ENCODE measurements around the gene MSMO1.
"Not testable (repeated sequence)": the region's sequence is repeated elsewhere in the genome, so short reads cannot be mapped to it uniquely, and the experiment has no call there.

The MSMO1 gene

DNA sequence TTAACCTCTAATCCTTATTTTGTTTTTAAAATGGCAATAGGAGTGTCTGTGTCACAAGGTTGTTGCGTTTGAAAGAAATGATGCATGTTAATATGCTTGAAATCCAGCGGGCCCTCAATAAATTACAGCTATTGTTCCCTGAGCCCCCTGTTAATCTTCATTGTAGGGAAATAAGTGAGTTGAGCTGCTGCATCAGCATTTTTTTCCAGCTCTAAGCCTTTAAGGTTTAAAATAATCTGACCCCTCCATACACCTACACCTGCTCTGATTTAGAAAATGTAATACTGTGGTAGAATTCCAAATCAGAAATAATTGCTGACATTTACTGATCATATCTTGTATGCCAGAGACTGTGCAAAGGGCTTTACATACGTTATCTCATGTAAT is 2.6 kb upstream of the MSMO1 start:
- no peak for DNase-seq (ENCODE audit: low spot score)

DNA sequence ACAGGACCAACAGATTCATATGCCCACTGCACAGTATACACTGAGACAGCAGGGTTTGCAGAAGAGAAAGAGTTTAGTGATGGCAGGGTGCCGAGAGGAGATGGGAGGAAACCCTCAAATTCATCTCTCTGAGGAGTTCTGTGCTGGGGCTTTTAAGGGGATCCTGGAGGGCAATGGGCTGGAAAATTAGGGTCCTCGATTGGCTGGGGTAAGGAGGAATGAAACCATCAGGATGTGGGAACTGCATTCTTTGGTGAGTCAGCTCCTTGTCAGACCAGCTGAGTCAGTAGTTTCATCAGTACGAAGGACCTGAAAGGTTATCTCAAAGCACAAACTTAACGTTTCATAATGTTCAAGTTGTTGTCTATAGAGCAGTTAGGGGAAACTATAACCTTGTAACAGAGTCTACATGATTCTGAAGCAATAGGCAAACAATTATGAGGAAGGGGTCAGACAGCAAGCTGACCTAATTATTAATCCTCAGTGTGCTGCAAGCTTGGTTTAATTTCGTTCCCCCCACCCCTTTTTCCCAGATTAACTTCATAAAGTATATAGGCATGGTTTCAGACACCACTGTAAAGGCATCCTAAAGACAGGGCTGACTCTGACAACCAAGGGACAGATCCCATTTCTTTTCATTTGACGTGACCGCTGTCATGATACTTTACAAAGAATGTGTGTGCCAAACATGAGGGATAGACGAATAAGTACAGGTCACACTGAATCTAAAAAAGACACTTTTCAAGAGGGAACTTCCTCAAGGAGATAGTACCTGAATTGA is 1.5 kb upstream of the MSMO1 start:
- peak; percentile 38 for DNase-seq (ENCODE audit: low spot score)

DNA sequence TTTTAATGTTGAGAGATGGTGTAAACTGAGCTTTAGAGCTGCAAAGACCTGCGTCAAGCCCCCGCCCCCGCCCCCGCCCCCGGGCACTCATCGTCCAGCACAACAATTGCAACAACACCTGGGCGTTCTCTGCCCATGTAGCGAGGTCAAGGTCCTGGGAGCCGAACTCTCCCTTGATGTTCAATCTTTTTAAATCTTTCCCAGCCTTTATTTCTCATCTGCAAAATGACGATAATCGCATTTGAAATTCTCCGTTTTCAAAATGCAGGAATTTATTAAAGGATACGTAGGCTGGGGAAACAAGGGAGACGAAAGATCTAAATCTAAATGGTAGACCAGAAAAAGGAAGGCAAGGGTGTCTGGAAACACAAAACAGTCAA is 648 bp upstream of the MSMO1 start:
- no peak for DNase-seq (ENCODE audit: low spot score)

DNA sequence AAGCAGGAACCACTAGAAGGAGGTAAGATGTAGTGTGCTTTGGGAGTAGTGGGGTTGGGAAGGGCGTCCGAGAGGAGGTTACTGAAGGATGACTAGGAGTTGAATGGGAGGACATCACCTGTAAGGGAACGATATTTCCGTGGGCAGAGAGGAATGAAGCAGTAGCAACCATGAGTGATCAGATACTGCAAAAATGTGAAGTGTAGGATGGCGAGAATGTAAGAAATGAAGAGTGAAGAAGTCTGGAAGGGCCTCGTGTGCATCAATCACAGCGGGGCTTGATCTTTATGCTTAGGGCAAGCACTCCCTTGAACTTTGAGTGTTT is 594 bp downstream of the MSMO1 start:
- no peak for DNase-seq (ENCODE audit: low spot score)

DNA sequence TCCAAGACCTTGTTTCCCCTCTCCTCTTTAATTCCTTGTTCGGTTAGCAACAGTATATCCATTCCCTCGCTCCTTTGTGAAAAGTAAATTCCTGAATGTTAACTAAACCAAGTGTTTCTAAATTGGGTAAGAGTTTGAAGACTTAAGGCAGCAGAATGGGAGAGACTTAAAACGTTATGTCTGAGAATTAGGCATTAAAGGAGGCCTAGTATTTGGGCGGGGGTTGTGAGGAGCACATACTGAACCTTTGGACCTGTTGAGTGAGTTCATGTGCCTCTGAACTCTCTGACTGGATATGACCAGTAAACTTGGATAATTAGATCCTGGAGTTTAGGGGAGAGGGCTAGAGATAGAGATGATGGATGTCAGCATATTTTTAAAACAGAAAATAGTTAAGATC is 1.2 kb downstream of the MSMO1 start:
- DNase-seq (ENCODE audit: low spot score) = peak; percentile 65

DNA sequence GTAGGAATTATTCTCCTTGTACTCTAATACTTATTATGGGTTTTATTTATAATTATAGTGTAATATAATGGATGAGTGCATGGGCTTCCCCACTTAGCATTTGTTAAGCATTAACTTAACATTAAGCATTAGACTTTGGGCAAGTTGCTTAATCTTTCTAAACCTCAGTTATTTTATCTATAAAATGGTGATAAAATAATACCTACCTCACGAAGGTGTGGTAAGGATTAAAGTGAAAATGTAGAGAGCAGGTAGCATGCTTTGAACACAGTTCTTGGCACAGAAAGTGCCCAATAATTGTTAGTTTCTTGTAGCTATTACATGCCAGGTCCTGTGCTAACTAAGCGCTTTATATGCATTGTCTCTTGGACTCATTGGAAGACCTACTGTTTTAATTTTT is 2.6 kb downstream of the MSMO1 start:
- DNase-seq (ENCODE audit: low spot score) = peak; percentile 37

DNA sequence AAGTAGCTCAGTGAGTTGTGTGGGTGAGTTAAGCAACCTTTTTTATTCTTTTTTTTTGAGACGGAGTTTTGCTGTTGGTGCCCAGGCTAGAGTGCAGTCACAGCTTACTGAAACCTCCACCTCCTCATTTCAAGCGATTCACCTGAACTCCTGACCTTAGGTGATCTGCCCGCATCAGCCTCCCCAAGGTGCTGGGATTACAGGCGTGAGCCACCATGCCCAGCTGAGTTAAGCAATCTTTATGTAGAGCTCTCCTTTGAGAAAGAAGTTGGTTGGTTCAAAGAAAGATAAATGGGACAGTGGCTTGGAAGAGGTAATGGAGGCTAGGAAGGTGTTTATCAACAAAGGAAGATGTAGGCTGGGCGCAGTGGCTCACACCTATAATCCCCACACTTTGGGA is 3.2 kb downstream of the MSMO1 start:
- DNase-seq (ENCODE audit: low spot score) = no peak

DNA sequence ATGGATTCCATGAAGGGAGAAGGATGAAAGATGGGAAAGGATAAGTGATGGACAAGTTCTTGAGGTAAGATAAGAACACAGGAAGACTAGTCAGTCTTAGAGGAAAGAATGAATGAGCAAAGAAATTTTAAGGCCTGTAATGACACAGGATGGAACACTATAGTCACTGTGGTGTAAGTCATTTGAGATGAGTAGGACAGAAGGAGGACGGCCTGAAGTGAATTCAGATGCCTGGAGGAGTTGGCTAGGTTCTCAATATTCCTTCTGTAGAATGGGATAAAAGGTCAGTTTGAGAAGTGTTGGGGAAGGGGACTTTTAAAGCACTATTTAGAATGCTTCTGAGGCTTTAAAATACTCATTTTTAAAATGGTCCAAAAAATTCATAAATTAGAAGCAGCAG is 3.9 kb downstream of the MSMO1 start:
- peak; percentile 27 for DNase-seq (ENCODE audit: low spot score)

DNA sequence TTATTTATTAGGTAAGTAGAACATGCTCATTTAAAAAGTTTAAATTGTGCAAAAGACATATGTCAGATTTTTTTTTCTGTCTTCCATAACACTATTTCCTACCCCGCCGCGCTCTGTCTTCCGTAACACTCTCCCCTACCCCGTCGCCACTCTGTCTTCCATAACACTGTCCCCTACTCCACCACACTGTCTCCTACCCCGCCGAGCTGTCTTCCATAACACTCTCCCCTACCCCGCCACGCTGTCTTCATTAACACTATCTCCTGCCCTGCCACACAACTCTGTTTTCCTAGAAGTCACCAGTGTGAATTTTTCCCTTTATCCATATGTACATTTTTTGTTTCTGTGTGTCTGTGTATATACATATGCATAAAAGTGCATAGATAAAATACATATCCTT is 4.4 kb downstream of the MSMO1 start:
- DNase-seq (ENCODE audit: low spot score) = no peak

DNA sequence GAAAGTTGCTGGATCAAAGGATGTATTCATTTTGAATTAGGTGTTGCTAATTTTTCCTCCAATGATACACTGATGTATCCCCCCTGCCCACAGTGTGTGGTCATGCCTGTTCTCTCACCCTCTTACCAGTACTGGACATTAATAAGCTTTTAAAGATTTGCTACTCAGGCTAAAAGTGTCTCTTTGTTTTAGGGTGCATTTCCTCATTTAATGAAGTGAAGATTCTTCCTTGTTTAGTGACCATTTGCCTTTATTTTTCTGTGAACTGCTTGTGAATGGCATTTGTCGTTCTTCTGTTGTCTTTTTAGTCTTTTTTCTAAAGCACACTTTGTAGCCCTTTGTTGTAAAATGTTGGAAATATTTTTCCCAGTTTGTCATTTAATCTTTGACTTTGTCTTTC is 5.0 kb downstream of the MSMO1 start:
- peak; percentile 43 for DNase-seq (ENCODE audit: low spot score)

DNA sequence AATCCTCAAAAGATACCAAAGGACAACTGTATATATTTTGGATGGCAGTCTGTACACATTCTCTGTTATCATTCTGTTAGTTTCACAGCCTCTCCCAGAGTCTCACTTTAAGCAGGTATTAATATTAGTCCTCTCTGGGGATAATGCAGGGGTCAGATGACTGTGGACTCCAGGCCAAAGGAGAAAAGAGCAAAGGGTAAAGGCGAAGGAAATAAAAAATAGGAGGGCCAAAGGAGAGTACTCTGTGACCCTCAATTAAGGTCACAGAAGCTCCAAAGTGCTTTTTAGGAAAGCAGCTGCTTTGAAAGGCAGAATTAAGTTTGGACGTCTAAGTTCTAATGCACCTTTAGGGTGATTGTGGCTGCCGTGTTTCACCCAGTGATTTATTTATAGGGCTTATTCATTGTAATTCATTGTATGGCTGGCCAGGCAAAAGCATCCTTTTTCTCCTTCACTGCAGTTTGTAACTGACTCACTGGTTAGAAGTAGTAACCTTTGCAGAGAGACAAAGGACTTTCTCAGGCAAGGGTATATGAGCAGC is 7.8 kb downstream of the MSMO1 start:
- DNase-seq (ENCODE audit: low spot score) = no peak

DNA sequence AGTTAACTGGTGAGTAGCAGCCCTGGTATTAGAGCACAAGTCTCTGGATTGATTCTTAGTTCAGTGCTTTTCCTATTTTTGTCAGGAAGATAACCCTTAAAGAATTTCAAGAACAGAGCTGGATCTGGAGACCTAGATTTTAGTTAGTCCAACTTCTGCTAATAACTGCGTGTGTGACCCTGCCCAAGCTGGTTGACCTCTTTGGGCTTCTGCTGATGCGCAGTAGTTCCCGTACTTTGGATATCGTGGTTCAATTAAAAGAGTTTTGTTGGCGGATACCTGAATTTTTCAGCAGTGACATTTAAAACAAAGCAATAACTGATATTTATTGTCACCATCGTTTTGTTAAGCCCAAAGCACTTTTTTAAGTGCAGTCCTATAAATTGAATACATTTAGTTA is 9.3 kb downstream of the MSMO1 start:
- no peak for DNase-seq (ENCODE audit: low spot score)

DNA sequence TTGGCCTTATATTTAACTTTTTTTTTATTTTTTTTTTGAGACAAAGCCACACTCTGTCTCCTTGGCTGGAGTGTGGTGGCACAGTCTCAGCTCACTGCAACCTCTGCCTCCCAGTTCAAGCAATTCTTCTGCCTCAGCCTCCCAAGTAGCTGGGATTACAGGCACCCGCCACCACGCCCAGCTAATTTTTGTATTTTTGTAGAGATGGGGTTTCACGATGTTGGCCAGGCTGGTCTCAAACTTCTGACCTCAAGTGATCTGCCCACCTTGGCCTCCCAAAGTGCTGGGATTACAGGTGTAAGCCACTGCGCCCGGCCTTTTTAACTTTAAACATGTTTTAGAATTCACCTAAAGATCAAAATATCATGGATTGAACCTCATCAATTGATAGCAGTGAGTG is 14.9 kb downstream of the MSMO1 start:
- DNase-seq (ENCODE audit: low spot score) = not testable (repeated sequence)

DNA sequence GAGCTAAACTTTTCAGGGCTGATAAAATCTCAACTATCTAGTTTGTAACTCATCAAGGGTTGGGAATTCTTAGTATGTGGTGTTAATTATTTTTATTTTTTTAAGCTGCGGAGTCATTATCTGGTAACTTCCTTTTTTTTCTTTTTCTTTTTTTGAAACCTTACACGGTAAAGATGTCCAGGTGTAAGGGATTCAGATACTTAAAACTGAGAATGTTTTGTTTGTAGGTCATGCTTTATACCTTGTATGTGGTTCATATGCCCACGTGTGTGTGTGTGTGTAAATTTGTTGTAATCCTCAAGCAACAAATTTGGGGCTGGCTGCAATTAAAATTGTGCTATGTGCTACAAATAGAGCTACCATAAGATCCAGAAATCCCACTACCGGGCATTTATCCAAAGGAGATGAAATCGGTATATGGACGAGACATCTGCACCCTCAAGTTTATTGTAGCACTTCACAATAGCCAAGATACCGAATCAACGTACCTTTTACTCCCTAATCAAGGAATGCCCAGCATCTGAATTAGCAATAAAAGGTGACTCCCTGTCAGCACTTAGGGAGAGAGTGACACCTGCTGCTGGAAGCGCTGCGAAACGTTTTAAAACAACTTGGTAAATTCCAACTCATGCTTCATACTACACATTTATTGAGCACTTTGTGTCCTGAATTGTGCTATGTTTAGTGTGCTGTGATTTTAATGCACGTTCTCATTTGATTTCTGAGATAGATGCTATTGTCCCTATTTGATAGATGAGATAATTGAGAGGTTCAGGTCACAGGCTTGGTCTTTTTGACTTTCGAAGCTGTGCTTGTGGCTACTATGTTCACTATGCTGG is 16.1 kb downstream of the MSMO1 start:
- DNase-seq (ENCODE audit: low spot score) = peak; percentile 40

DNA sequence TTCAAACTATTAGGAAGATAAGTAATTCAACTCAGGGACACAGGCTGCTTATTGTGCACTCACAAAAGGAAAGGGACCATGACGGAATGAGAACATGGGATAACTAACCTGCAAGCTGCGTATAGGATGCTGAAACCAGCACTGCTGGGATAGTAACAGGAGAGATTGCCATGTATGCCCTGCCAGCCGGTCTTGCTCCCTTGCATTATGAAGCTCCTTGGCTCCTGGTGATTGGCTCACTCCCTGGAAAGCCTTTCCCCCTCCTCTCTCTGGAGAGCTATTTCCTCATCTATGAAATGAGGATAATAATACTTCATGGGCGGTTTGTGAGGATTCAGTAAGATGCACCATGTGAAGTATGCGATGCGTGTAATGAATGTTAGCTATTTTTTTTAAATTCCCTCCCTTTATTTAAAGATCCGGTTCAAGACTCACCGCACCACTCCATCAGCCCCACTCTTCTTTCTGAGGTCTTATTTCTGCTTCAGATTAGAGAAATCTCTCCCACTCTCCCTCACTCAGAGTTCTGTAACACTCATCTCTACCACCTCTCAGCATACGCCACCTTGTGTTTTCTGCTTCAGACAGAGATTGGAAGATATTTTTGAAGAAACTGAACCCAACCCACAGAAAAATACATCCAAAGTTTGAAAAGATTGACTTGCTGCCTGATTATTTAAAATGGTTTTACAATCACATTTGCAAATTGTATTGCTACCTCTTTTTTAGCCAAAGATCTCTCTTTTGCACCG is 18.4 kb downstream of the MSMO1 start:
- no peak for DNase-seq (ENCODE audit: low spot score)

DNA sequence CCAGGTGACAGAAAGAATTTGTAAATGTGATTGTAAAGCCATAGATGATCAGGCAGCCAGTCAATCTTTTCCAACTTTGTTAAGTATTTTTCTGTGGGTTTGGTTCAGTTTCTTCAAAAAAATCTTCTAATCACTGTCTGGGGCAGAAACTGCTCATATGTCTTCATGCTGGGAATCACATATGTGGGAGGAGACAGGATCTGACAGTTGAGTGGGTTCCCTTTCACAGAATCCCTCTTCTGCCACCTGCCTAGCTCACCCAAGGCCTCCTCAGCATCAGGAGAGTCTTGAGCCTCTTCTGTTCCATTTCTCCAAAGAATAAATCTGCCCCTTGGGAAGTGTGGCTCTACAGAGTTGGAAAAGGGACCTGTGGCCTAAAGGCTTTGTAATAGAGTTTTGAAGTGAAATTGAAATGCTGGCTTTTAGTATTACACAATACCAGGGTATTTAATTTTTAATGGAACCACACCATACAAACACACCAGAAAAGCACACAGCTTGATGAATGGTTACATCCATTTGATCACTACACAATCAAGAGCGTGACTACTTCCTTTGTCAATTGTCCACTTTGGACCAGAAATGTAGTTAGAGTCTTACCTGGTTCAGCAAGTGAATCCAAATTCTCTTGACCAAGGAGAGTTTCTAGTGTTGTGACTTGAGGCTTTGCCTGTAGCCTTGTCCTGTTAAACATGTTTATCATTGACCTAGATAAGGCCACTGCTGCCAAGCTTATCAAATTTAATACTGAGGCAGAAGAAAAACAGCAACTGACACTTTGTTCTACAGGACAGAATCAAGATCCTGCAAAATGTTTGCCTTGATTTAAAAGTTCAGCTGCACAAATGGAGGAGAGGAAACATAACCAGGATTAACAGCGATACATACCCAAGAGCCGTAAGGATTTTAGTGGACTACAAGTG is 20.4 kb downstream of the MSMO1 start:
- DNase-seq (ENCODE audit: low spot score) = no peak

DNA sequence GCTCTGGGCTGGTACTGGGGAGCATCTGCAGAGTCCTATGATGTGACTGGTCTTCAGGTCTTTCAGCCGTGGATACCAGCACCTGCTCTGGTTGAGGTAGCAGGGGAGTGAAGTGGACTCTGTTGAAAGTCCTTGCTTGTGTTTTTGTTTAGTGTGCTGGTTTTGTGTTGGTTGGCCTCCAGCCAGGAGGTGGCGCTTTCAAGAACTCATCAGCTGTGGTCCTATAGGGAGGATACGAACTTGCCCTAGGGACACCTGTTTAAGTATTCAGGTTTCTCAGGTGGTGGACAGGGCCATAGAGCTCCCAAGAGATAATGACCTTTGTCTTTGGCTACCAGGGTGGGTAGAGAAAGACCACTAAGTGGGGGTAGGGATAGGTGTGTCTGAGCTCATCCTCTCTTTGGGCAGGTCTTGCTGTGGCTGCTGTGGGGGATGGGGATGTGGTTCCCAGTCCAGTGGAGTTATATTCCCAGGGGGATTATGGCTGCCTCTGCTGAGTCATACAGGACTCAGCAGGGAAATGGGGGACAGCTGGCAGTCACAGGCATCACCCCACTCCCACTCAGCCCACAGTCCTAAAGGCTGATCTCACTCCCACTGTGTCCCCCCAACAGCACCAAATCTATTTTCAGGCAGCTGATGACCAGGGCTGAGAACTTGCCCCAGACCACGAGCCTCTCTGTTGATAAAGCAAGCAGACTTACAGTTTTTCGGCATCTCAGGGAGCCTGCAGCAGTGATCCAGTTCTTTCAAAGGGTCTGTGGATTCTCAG is 24.1 kb downstream of the MSMO1 start:
- no peak for DNase-seq (ENCODE audit: low spot score)

DNA sequence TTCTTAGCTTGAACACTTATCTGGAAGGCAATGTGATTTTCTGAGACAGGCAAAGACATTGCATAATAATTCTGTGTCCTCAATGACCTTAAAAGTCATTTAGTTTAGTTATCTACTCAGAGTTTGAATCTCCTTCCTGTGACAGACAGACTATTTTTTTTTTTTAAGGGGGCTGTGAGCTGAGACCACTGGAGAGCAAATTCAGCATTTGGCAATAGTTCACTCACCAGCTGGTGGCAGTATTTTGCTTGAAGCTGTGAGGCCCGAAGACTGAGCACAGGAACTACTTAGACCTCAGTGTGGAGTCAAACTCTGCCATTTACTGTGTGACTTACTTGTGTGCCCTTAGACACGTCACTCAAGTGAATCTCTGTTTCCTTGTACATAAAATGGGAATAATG is 28.4 kb downstream of the MSMO1 start:
- DNase-seq (ENCODE audit: low spot score) = peak; percentile 81

DNA sequence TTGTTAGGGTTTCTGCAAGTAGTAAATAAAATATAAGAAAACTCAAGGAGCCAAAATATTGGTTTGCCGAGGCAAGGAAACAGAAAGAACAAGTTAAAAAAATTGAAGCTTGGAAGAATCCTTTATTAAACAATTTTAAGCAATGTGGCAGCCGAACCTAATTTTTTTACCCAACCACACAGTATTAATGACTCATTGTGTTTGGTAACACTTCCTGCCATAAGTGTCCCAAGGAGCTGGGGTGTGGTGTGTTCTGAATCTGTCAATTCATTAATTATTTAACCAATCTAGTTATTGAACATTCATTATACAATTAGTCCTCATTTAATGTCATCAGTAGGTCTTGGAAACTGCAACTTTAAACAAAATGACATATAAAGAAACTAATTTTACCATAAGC is 32.0 kb downstream of the MSMO1 start:
- no peak for DNase-seq (ENCODE audit: low spot score)

DNA sequence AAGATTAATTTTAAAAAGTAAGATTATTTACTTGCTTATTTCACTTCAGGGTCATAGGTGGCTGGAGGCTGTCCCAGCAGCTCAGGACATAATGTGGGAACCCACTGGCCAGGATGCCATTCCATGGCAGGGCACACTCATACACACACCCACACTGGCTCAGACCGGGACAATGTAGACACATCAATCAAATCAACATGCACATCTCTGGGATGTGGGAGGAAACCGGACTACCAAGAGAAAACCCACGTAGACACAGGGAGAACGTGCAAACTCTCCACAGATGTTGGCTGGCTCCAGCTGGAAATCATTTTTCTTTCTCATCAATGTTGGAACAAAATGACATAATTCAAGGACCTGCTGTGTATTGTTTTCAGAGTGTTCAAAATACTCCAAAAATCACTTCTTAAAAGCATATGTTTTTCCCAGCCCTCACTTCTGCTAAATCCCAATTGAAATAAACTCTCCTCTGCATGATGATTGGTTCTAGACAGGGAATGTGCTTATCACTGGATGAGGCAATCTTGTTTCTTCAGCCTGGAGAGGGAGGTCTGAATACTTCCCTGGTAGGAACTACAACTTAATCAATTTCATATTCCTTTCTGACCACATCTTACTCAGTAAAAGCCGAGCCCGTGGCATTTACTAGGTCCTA is 32.7 kb downstream of the MSMO1 start:
- no peak for DNase-seq (ENCODE audit: low spot score)
